Activated CD4-positive, CD25-positive, alpha-beta regulatory T cell treated with anti-CD3 and anti-CD28 coated beads, Interleukin-2, amount 50 U/mL, for 24 hours (primary cell): ENCODE measurements around the gene TOR4A.

ENCODE experiments used
- ATAC-seq, 2 donors: fragments of 150-1000 bp; cut with Tn5 transposase; one replicate each; pipeline ENCODE4 v1.10.0; 2021; ENCODE audit warnings: mild to moderate bottlenecking in 1 of 2, moderate library complexity in 1 of 2

TOR4A gene

GRCh38 chr9:137307255-137308056 is 29.9 kb downstream of the TOR4A start:
- ATAC-seq: no peak

- no peak for ATAC-seq
These were observed 30.6 kb downstream of the TOR4A start for GRCh38 chr9:137308057-137308619.

GRCh38 chr9:137309368-137310188 is 32.1 kb downstream of the TOR4A start:
- ATAC-seq: no peak

GRCh38 chr9:137310189-137311052 is 32.9 kb downstream of the TOR4A start:
- ATAC-seq: no peak

GRCh38 chr9:137311171-137311985 is 33.9 kb downstream of the TOR4A start:
- ATAC-seq: peak; percentile 35 to 58

GRCh38 chr9:137311986-137312851 is 34.7 kb downstream of the TOR4A start:
- no peak for ATAC-seq

GRCh38 chr9:137312852-137313325 is 35.4 kb downstream of the TOR4A start:
- no peak for ATAC-seq

- ATAC-seq: no peak
These were observed 35.9 kb downstream of the TOR4A start for GRCh38 chr9:137313326-137313936.

- no peak for ATAC-seq
These were observed 36.5 kb downstream of the TOR4A start for GRCh38 chr9:137313956-137314560.

- ATAC-seq: no peak
These were observed 37.3 kb downstream of the TOR4A start for GRCh38 chr9:137314561-137315560.

GRCh38 chr9:137315581-137316011 is 38.1 kb downstream of the TOR4A start:
- no peak for ATAC-seq

- ATAC-seq: peak; percentile 23 to 45
These were observed 38.8 kb downstream of the TOR4A start for GRCh38 chr9:137316012-137316981.

GRCh38 chr9:137317021-137317717 is 39.6 kb downstream of the TOR4A start:
- ATAC-seq: no peak

- no peak for ATAC-seq
These were observed 40.4 kb downstream of the TOR4A start for GRCh38 chr9:137317718-137318511.

GRCh38 chr9:137318602-137319001 is 41.1 kb downstream of the TOR4A start:
- no peak for ATAC-seq
